HG03565 (cell line): ENCODE results near the gene ARID5B.
A peak's percentile ranks its signal among the peaks of the same experiment; 100 is the strongest.
"Not testable (repeated sequence)": the region's sequence is repeated elsewhere in the genome, so short reads cannot be mapped to it uniquely, and the experiment has no call there.

Experiments used
- ATAC-seq: cut with Tn5 transposase; IDR thresholded peaks from one replicate; pipeline ENCODE4 v1.9.1; 2021; ENCODE audit warnings: mild to moderate bottlenecking, moderate library complexity; ENCODE audit not compliant: unreplicated experiment

Gene ARID5B

GRCh38 chr10:61960396-61961120, 59.1 kb downstream of the ARID5B start:
- ATAC-seq, result no peak

GRCh38 chr10:61961278-61961677, 59.8 kb downstream of the ARID5B start:
- ATAC-seq, result peak; percentile 64

DNA sequence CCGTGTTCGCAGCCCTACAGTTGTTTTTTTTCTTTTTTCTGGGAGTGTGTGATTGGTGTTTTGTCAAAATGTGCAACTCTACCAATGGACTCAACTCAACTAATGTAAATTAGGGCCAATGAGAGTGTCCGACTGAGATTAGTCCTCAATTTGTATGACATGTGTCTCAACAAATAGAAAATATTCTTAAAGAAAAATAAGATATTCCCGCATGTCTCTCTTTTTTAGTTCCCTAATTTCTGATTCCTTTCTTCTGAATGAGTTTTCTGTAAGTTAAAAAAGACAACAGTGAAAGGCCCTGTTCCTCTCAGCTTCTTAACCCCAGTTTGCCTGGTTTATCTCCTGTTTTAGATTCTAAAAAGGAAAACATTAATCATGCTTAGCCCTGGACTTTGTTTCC, 61.5 kb downstream of the ARID5B start:
- ATAC-seq, result no peak

DNA sequence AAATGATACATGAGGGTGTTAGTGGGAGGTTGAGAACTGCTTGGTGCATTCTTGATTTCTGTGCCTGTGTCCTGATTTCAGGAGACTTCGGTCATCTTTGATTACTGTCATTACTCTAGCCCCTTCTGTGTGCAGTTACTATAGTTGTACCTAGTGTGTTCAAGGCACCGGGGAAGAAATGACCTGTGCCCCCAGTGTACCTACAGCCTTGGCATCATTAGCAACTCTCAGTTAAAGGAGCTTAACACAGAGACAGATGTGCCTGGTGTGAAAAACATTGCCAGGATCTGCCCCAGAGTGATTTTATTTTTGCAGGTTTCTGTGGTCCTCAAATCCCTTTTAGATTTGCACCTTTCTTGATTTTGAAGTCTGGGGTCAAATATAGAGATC, 62.2 kb downstream of the ARID5B start:
- ATAC-seq, result no peak

- ATAC-seq, result no peak
Measured at GRCh38 chr10:61964059-61964709, 62.7 kb downstream of the ARID5B start.

GRCh38 chr10:61964949-61965702, 63.6 kb downstream of the ARID5B start:
- peak; percentile 18 for ATAC-seq

DNA sequence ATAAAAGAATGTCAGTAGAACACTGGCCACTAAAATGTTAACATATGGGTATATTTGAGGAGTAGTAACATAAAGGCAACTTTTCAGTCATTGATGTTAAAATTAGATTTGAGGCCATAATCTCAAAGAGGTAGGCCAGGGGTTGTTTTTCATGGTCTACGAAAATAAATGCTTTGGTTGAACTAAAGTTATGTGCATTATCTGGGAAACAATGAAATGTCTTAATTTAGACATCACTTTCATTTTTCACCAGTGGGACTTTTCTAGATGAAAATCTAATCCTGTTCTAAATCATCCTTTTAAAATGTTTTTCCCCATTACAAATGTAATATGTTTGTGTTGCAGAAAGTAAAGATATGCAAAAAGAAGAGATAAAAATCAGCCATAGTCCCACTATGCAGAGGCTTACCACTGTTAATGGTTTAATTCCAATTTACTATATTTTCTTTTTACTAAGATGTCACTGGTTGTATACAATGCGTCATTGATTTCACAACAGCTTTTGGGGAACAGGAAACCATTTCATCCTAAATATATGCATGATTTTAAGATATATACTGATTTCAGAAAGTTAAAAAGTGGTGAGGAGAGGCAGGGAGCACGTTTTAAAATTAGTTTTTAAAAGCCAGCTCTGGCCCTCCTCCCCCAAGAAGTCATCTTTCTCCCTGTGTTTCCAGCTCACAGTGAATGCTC, 64.3 kb downstream of the ARID5B start:
- peak; percentile 19 for ATAC-seq

- no peak for ATAC-seq
Measured at GRCh38 chr10:61967298-61967697, 65.8 kb downstream of the ARID5B start.

DNA sequence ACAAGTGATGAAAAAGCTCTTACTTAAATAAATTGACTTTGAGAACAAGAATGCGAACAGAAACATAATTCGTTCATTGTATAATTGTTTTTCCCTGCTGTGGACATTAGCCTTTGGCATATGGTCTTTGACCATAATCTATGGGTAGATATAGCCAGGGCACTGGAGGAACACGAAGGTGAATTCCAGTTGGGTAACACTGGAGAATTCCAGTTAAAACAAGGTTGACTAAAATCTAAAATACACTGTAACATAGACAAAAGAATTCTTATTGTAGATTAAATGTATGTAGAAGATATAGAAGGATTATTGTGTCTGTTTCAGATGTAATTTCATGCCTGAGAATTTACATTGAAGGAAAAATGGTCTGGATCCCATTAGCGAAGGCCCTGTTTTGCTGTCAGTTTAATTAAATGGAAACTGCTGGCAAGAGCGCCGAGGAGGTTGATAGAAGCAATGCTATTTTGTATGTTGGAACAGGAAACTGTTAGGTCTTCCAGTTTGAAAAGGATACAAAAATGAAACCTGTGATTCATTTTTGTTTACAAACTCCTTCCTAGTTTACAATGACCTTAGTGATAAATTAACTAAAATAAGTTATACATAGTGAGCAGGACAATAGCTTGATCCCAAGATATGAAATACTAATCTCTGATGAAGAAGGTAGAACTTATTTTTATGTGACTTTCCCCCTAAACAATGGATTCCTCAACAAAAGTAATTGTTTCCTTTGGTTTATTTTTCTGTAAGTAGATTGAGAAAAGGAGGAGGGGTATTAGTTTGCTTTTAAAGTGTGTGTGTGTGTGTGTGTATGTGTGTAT, 68.9 kb downstream of the ARID5B start:
- no peak for ATAC-seq

- ATAC-seq, result no peak
Measured at GRCh38 chr10:61971003-61971325, 69.5 kb downstream of the ARID5B start.

DNA sequence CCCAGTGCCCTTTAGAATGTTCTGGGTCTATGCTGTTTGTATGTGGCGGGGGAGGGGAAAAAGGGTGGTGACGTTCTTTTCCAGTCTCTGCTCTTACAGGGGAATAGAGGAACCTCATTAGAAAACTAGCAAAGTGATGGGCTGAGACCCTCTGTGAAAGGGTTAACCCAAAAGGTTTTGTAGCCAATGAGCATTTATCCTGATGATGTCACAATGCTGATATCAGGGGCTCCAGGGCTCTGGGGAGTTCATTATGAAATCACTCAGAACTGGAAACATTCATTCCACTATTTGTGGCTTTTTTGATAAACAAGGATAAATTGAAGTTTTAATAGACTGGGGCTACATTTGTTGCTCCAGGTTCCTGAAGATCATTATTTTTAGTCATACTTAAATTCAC, 71.7 kb downstream of the ARID5B start:
- no peak for ATAC-seq

DNA sequence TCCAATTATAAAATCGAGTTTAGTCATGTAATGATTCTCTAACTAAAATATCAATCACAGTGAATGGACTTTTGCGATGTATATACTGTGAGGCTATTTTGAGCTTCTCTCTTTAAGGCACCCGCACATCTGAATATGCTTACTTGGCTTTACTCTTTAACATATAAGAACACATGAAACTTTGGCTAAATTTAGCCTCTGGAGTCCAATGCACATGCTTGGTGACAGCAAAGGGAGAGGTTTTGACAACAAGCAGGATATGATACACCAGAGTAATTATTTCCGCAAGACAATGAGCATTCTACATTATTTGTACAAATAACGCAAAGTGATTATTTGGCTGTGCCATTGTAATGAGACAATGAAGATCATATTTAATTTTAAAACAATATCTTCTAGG, 72.4 kb downstream of the ARID5B start:
- no peak for ATAC-seq

- no peak for ATAC-seq
Measured at GRCh38 chr10:61974601-61975390, 73.3 kb downstream of the ARID5B start.

GRCh38 chr10:61975391-61975932, 74.0 kb downstream of the ARID5B start:
- ATAC-seq, result peak; percentile 83

- ATAC-seq, result not testable (repeated sequence)
Measured at GRCh38 chr10:61976951-61977721, 75.6 kb downstream of the ARID5B start.

DNA sequence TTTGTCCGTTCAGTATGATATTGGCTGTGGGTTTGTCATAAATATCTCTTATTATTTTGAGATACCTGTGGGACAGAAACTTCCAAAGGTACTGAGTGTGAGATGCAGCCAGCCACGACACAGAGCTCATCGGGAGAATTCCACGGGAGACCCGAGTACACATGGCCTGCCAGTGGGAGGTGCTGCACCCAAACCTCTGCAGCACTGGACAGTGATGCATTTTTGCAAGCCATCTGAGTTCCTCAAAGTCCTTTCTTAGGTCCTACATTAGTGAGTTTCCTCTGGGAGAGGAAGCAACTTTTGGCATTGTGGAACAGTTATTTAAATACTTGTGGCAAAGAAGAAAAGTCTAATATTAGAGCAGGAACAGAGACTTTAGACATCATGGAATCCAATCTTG, 77.5 kb downstream of the ARID5B start:
- no peak for ATAC-seq

GRCh38 chr10:61981460-61981859, 80.0 kb downstream of the ARID5B start:
- no peak for ATAC-seq

- ATAC-seq, result no peak
Measured at GRCh38 chr10:61983255-61983654, 81.8 kb downstream of the ARID5B start.
